Stomach smooth muscle (tissue), 2 donors: ENCODE results near the gene ANXA2.
"Not testable (repeated sequence)": the region's sequence is repeated elsewhere in the genome, so short reads cannot be mapped to it uniquely, and the experiment has no call there.

Experiments used
- H3K27ac ChIP-seq: one replicate; pipeline ENCODE4 v1.7.0; 2013; ENCODE audit warnings: mild to moderate bottlenecking, low read length, inconsistent platforms
- H3K27me3 ChIP-seq, 2 donors: one replicate each; pipeline ENCODE4 v1.7.0; 2013; ENCODE audit warnings: low read length in 2 of 2; ENCODE audit not compliant: insufficient read depth in 2 of 2, control insufficient read depth in 1 of 2
- H3K36me3 ChIP-seq, 2 donors: one replicate each; pipeline ENCODE4 v1.7.0; 2013; ENCODE audit warnings: low read length in 2 of 2; ENCODE audit not compliant: control insufficient read depth in 2 of 2, insufficient read depth in 2 of 2
- H3K4me1 ChIP-seq: one replicate; pipeline ENCODE4 v1.7.0; 2013; ENCODE audit warnings: low read length; ENCODE audit not compliant: control insufficient read depth, insufficient read depth
- H3K4me3 ChIP-seq, 2 donors: one replicate each; pipeline ENCODE4 v1.7.0; 2013; ENCODE audit warnings: low read length in 2 of 2
- H3K9ac ChIP-seq, 2 donors: one replicate each; pipeline ENCODE4 v1.7.0; 2013; ENCODE audit warnings: low read length in 2 of 2, mild to moderate bottlenecking in 1 of 2
- H3K9me3 ChIP-seq, 2 donors: one replicate each; pipeline ENCODE4 v1.7.0; 2013; ENCODE audit warnings: low read length in 2 of 2; ENCODE audit not compliant: control insufficient read depth in 2 of 2
- donor health status: healthy.
- donor health status: Pancreatic carcinoma.

ANXA2 gene

DNA sequence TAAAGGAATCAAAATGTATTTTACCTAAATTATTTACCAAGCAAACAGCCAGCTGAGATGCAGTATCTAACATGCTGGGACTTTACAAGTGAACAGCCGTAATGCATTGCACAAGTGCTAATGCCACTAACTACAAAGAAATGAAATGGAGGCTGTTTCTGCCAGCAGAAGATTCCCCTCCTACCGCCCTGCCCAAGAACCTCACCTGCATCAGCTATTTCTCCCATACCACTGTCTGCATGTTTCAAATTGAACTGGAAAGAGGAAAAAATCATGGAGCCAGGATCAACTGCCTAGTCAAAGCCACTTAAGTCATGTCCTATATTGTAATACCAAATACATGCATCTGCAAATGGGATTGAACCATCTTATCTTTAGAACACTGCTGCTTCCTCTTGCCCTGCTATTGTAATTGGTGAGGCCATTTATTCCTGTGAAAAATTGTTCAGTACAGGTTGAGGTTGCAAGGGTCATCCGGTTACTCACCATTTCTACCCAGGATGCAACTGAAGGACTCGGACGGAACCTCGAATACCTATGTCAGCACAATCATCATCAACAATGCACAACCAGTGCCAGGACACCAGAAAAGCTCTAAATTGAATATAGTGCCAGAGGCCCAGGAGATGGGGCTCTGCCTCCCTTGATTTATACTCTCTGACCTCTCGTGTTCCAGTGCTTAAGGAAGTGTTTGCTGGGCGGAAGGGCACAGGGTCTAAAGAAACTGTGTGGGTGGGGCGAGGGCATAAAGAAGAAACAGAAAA, 27.5 kb downstream of the ANXA2 start:
- peaks cover 46% of the 10 kb centered on the region for H3K4me1 ChIP-seq
- H3K27me3 ChIP-seq: no peaks in the 10 kb centered on the region
- H3K27ac ChIP-seq: peak overlapping the region; percentile 25
- peak overlapping the region in 1 of 2 donors; percentile 5 for H3K9ac ChIP-seq
- peaks cover 0 to 4% of the 10 kb centered on the region in 2 donors for H3K36me3 ChIP-seq
- H3K4me3 ChIP-seq: no peak overlapping the region
- no peaks in the 10 kb centered on the region for H3K9me3 ChIP-seq

DNA sequence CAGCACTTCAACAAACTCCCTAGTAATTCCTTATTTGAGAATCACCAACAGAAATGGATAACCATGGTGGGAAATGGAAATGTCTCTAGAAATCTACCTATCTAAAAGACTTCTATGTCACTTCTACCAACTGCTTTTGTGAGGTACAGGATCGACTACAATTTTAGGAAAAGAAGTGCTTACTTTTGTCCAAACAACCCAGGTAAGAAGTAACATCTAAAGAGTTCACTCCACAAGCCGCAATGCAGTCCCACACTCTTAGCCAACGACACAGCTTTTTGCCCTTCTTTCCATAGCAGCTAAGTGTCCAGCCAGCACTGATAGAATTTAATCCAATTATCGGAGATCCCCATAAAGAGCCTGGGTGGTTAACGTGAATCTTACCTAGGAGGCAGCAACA, 28.1 kb downstream of the ANXA2 start:
- Histone ChIP-seq H3K4me1 (peaks cover 40% of the 10 kb centered on the region), H3K27ac (no peak overlapping the region), H3K27me3 (no peaks in the 10 kb centered on the region), H3K9me3 (no peaks in the 10 kb centered on the region), H3K9ac (no peak overlapping the region), H3K36me3 (peaks cover 0 to 4% of the 10 kb centered on the region in 2 donors), H3K4me3 (no peak overlapping the region)

DNA sequence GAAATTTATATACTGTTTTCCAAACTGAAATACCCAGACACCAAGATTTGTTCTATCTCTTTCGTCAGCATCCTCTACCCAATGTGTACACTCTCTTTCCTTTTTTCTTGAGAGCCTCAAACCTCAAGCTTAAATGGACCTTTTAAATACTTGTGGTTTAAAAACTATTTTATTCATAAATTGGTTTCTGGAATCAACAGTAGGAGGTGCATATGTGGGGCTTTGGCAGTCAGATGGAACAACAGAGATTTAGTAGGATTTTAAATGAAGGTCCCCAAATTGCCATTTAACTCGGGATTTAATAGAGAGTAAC, 33.2 kb downstream of the ANXA2 start:
- H3K4me1 ChIP-seq: peaks cover 16% of the 10 kb centered on the region
- peaks cover 6 to 13% of the 10 kb centered on the region in 2 donors for H3K36me3 ChIP-seq
- H3K4me3 ChIP-seq: no peak overlapping the region
- H3K9ac ChIP-seq: no peak overlapping the region
- no peak overlapping the region for H3K27ac ChIP-seq
- no peaks in the 10 kb centered on the region for H3K27me3 ChIP-seq
- no peaks in the 10 kb centered on the region for H3K9me3 ChIP-seq

DNA sequence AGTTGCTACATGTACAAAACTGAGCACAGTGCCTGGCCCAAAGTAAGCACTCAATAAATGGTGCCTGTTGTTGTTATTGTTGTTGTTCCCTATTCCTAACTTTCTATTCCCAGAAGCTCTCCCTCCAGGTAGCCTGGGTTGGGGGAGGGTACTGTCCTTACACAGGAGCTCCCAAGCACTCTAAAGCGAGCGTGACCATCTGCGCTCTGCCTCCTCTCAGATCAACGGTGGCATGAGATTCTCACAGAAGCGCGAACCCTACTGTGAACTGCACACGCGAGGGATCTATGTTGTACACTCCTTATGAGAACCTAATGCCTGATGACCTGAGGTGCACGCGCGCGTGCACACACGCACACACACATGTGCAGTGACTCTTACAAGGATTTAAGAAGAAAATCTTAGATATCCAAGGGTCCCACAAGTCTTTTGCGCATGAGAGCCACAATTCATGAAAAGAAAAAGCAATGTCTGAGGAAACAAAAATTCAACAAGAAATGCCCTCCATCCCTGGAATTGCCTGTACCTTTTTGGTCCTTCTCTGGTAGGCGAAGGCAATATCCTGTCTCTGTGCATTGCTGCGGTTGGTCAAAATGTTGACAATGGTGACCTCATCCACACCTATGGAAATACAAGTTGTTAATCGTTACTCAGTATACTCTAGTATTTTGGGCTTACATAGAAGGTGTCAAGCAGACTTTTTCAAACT, 33.7 kb downstream of the ANXA2 start:
- Histone ChIP-seq H3K4me1 (peaks cover 16% of the 10 kb centered on the region), H3K9ac (no peak overlapping the region), H3K4me3 (peak overlapping the region in 1 of 2 donors; percentile 0), H3K36me3 (peaks cover 6 to 13% of the 10 kb centered on the region in 2 donors), H3K27me3 (no peaks in the 10 kb centered on the region), H3K9me3 (no peaks in the 10 kb centered on the region), H3K27ac (no peak overlapping the region)

DNA sequence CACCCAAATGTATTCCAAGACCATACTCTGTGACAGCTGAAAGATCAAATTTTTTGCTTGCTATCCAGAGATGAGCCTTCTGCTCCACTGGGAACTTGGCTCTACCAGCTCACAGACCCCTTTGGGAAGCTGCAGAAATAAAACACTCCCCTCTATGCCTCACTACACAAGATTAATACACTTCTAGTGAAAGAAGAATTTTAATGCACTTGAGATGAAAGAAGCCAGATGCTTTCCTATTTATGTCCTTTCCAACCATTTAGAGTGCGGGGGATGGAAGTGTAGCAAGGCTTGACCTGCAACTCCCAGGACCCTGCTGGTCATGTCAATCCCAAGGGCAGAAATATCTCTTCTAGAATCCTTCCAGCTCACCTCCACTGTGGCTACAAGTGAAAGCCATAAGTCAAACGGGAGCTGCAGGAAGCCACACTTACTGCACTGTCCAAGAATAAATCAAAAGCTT, 34.7 kb downstream of the ANXA2 start:
- peak overlapping the region in 1 of 2 donors; percentile 47 for H3K4me3 ChIP-seq
- H3K9ac ChIP-seq: no peak overlapping the region
- H3K9me3 ChIP-seq: no peaks in the 10 kb centered on the region
- H3K27ac ChIP-seq: peak overlapping the region; percentile 31
- peaks cover 6 to 13% of the 10 kb centered on the region in 2 donors for H3K36me3 ChIP-seq
- no peaks in the 10 kb centered on the region for H3K27me3 ChIP-seq
- peaks cover 16% of the 10 kb centered on the region for H3K4me1 ChIP-seq

DNA sequence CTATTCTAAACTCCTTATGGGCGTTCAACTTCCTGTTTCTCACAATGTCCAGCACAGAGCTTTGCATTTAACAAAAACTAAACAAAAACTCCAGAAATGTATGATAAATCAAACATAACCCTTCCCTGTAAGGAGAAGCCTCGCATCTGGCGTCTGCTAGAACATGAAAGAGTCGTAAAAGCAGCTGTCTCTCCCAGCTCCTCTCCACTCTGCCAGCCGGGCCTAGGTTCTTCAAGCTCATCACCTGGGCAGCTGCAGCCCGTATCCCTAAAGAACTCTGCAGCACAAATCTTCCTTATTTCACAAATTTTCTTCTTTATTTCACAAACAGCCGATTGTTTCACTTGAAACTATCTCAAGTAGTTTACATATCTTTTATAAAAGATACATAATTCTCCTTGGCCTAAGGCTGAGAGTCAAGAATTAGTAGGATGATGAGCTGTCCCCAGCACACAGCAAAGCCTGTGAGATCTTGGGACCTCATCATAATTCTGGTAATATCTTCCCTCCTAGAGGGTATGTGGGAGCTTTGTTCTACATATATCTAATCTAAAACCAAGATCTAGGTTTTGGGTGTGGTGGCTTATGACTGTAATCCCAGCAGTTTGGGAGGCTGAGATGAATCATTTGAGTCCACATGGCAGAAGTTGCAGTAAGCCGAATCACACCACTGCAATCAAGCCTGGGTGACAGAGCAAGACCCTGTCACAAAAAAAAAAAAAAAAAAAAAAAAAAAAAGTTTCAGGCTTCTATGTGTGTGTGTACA, 35.3 kb downstream of the ANXA2 start:
- Histone ChIP-seq H3K27ac (peak overlapping the region; percentile 7), H3K9ac (no peak overlapping the region), H3K4me3 (no peak overlapping the region), H3K27me3 (no peaks in the 10 kb centered on the region), H3K9me3 (no peaks in the 10 kb centered on the region), H3K4me1 (peaks cover 16% of the 10 kb centered on the region), H3K36me3 (peaks cover 6 to 13% of the 10 kb centered on the region in 2 donors)

DNA sequence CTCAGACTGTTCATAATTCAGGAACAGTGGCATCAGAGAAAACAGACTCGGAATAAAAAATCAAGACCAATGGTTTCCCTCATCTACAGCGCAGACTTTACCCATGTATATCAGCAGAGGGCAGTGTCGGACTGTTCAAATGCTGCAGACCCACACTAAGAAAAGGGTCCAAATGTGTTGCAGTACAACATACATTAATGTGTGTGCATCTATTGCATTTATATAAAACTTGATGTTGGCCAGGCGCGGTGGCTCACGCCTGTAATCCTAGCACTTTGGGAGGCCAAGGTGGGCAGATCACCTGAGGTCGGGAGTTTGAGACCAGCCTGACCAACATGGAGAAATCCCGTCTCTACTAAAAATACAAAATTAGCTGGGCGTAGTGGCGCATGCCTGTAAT, 38.0 kb downstream of the ANXA2 start:
- Histone ChIP-seq H3K27ac (peak overlapping the region; percentile 70), H3K36me3 (peaks cover 24 to 35% of the 10 kb centered on the region in 2 donors), H3K4me3 (peak overlapping the region; percentile 44 to 62), H3K9ac (peak overlapping the region; percentile 58 to 69), H3K4me1 (peaks cover 16% of the 10 kb centered on the region)
- H3K27me3 ChIP-seq, H3K9me3 ChIP-seq: not testable (repeated sequence)

DNA sequence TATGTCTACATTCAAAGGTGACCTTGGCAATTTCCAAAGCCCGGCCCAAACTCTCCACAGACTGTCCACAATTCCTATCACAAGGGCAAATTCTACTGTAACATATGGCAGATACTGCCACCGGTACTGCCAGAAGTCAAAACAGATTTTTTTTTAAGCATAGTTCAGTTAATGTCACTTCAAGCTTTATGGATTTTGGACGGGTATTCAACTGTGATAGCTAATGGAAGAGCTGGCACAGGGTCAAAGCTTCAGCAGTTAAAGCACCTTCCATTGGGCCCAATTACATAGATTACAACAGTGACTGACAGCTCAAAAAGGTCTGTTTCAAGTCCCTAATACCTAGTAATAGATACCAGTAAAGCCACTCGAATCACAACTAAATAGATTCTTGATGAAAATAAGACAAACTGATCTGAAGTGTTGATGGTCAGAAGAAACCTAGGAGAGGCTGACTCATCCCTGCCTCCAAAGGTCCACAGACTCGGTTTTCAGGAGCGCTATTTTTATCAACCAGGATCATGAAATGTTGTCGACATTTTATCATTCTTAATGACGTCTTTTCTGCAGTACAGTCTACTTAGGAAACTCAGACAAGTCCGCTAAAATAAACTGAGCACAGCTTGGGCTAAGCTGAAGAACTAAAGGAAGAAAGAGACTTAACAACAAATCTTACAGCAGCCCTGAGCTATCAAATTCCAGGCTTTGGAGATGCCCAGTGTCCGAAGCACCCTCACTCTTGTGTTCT, 38.7 kb downstream of the ANXA2 start:
- H3K4me1 ChIP-seq: peaks cover 16% of the 10 kb centered on the region
- H3K27me3 ChIP-seq: no peaks in the 10 kb centered on the region
- H3K9me3 ChIP-seq: no peaks in the 10 kb centered on the region
- peak overlapping the region; percentile 44 to 62 for H3K4me3 ChIP-seq
- peak overlapping the region; percentile 58 to 69 for H3K9ac ChIP-seq
- peak overlapping the region; percentile 70 for H3K27ac ChIP-seq
- H3K36me3 ChIP-seq: peaks cover 27 to 32% of the 10 kb centered on the region in 2 donors

DNA sequence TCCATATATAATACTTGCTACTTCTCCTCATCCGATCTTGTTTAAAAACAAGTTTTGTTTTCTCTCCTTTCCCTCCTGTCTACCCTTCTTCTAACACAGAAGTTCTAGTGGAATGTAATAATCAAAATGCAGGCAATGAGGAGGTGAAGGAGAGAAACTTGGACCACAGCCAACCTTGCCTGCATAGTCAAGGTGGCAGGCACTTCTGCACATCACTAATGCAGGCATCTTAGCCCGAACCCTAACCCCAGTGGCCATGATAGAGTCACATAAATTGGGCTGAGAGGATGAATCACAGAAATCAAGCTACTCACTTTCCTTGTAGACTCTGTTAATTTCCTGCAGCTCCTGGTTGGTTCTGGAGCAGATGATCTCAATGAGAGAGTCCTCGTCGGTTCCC, 41.0 kb downstream of the ANXA2 start:
- no peaks in the 10 kb centered on the region for H3K27me3 ChIP-seq
- H3K27ac ChIP-seq: no peak overlapping the region
- H3K4me1 ChIP-seq: no peaks in the 10 kb centered on the region
- H3K9me3 ChIP-seq: no peaks in the 10 kb centered on the region
- no peak overlapping the region for H3K4me3 ChIP-seq
- H3K36me3 ChIP-seq: peaks cover 46 to 49% of the 10 kb centered on the region in 2 donors
- no peak overlapping the region for H3K9ac ChIP-seq

DNA sequence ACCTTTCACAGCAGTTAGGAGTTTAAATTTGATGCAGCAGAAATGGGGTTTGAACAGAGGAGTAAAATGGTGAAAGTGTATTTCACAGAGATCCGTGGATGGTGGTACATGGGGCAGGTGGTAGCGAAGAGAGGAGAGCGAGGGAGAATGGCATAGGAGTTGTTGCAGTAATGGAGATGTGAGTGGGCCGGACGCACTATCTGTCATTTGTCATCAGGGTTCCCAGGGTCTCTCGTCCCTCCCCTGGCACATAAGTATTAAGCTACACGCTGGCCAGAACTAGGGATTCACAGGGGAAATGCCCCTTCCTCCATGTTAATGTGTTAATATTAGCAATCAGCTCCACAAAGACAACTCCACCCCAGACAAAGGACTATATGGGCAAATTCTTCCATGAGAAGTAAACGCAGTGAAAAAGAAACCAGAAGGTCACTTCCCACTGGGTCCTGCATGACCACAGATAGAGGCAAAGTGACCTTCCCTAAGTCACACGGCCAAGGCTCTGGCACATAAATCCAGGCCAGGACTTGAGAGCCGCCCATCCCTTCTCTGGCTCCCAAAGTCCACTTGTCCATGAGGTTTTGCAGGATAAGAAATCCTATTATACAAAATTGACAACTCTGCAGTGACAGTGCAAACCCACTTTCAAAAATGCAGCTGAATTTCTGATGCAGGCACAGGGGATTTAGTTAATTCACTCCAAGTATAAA, 42.5 kb downstream of the ANXA2 start:
- Histone ChIP-seq H3K27me3 (no peaks in the 10 kb centered on the region), H3K4me3 (no peak overlapping the region), H3K36me3 (peaks cover 58% of the 10 kb centered on the region in 2 donors), H3K27ac (no peak overlapping the region), H3K9ac (no peak overlapping the region), H3K4me1 (no peaks in the 10 kb centered on the region), H3K9me3 (no peaks in the 10 kb centered on the region)
